Liver (tissue), 9 donors: ENCODE data around the gene DOCK9. TPM values are rescaled to one million over a fixed set of nuclear protein-coding genes. Genes with fewer than 3 reads are reported as not detected.

ENCODE experiments used
- DNase-seq: peaks from one replicate; pipeline ENCODE4 v3.0.0-alpha.2; 2017; ENCODE audit warnings: low spot score
- H3K27ac ChIP-seq, 2 donors: one replicate each; pipeline ENCODE4 v1.7.0; 2013; ENCODE audit warnings: inconsistent platforms in 2 of 2, low read length in 2 of 2, control low read depth in 1 of 2, low read depth in 1 of 2, mild to moderate bottlenecking in 1 of 2
- H3K27me3 ChIP-seq, 4 donors: one replicate each; pipeline versions ENCODE4 v1.6.1 to v1.7.0; 2013; ENCODE audit warnings: low read length in 3 of 4, inconsistent platforms in 1 of 4, mild to moderate bottlenecking in 1 of 4, moderate library complexity in 1 of 4; ENCODE audit not compliant: control insufficient read depth in 4 of 4, insufficient read depth in 4 of 4
- H3K36me3 ChIP-seq, 4 donors: one replicate each; pipeline versions ENCODE4 v1.6.1 to v1.7.0; 2013; ENCODE audit warnings: low read length in 3 of 4, mild to moderate bottlenecking in 3 of 4, low read depth in 1 of 4, moderate library complexity in 1 of 4; ENCODE audit not compliant: control insufficient read depth in 4 of 4, insufficient read depth in 3 of 4
- H3K4me1 ChIP-seq, 4 donors: one replicate each; pipeline versions ENCODE4 v1.6.1 to v1.7.0; 2013; ENCODE audit warnings: low read length in 3 of 4, mild to moderate bottlenecking in 3 of 4, moderate library complexity in 1 of 4; ENCODE audit not compliant: control insufficient read depth in 4 of 4, insufficient read depth in 4 of 4
- H3K4me3 ChIP-seq, 3 donors: one replicate each; pipeline versions ENCODE4 v1.6.1 to v1.7.0; 2013; ENCODE audit warnings: low read length in 3 of 3, control low read depth in 1 of 3, low read depth in 1 of 3, mild to moderate bottlenecking in 1 of 3
- H3K9ac ChIP-seq, 2 donors: one replicate each; pipeline ENCODE4 v1.7.0; 2013; ENCODE audit warnings: low read length in 2 of 2, mild to moderate bottlenecking in 2 of 2, moderate library complexity in 2 of 2, control low read depth in 1 of 2, low read depth in 1 of 2
- H3K9me3 ChIP-seq, 4 donors: one replicate each; pipeline versions ENCODE4 v1.6.1 to v1.7.0; 2013; ENCODE audit warnings: low read length in 3 of 4; ENCODE audit not compliant: control insufficient read depth in 4 of 4
- ATF3 ChIP-seq: IDR thresholded peaks from 2 replicates; pipeline ENCODE4 v1.6.1; 2016; ENCODE audit warnings: antibody characterized with exemption
- CTCF ChIP-seq: fragments of 150-350 bp; IDR thresholded peaks from 2 replicates; pipeline ENCODE4 v1.5.1; 2017; ENCODE audit warnings: improper control_type of control experiment, low read depth, low read length; ENCODE audit not compliant: missing input control
- EGR1 ChIP-seq, 2 donors: IDR thresholded peaks; 2 replicates each; pipeline ENCODE4 v1.6.1; 2016 to 2018; ENCODE audit warnings: antibody characterized with exemption in 2 of 2, low read depth in 2 of 2
- FOXA1 ChIP-seq: IDR thresholded peaks from 2 replicates; pipeline ENCODE4 v1.6.1; 2016; ENCODE audit warnings: antibody characterized with exemption
- FOXA2 ChIP-seq: IDR thresholded peaks from 2 replicates; pipeline ENCODE4 v1.6.1; 2016; ENCODE audit warnings: antibody characterized with exemption
- GABPA ChIP-seq, 2 donors: IDR thresholded peaks in 1 of 2; conservative IDR thresholded peaks in 1 of 2; 2 replicates each; pipeline ENCODE4 v1.6.1; 2016; ENCODE audit warnings: antibody characterized with exemption in 2 of 2, mild to moderate bottlenecking in 1 of 2, moderate library complexity in 1 of 2
- HNF4G ChIP-seq: IDR thresholded peaks from 2 replicates; pipeline ENCODE4 v1.6.1; 2016; ENCODE audit warnings: antibody characterized with exemption
- JUND ChIP-seq, 2 donors: IDR thresholded peaks; 2 replicates each; pipeline ENCODE4 v1.6.1; 2016; ENCODE audit warnings: antibody characterized with exemption in 2 of 2
- MAX ChIP-seq: IDR thresholded peaks from 2 replicates; pipeline ENCODE4 v1.6.1; 2016; ENCODE audit warnings: antibody characterized with exemption
- NR2F2 ChIP-seq: IDR thresholded peaks from 2 replicates; pipeline ENCODE4 v1.6.1; 2016; ENCODE audit warnings: antibody characterized with exemption
- RAD21 ChIP-seq, 2 donors: IDR thresholded peaks; 2 replicates each; pipeline ENCODE4 v1.6.1; 2016; ENCODE audit warnings: antibody characterized with exemption in 2 of 2, mild to moderate bottlenecking in 2 of 2
- REST ChIP-seq: IDR thresholded peaks from 2 replicates; pipeline ENCODE4 v1.6.1; 2016; ENCODE audit warnings: antibody characterized with exemption, mild to moderate bottlenecking
- RXRA ChIP-seq, 2 donors: IDR thresholded peaks; 2 replicates each; pipeline ENCODE4 v1.6.1; 2017 to 2018; ENCODE audit warnings: antibody characterized with exemption in 2 of 2, mild to moderate bottlenecking in 1 of 2
- SP1 ChIP-seq: IDR thresholded peaks from 2 replicates; pipeline ENCODE4 v1.6.1; 2018; ENCODE audit warnings: antibody characterized with exemption, mild to moderate bottlenecking
- TAF1 ChIP-seq: conservative IDR thresholded peaks from 2 replicates; pipeline ENCODE4 v1.6.1; 2016; ENCODE audit warnings: antibody characterized with exemption, mild to moderate bottlenecking
- YY1 ChIP-seq: IDR thresholded peaks from 2 replicates; pipeline ENCODE4 v1.6.1; 2016; ENCODE audit warnings: antibody characterized with exemption, mild to moderate bottlenecking
- ZBTB33 ChIP-seq: IDR thresholded peaks from 2 replicates; pipeline ENCODE4 v1.6.1; 2016; ENCODE audit warnings: antibody characterized with exemption
- WGBS: extraction: QIAGEN DNeasy Blood & Tissue Kit; methylation state at CpG from one replicate; pipeline ENCODE4 v1.1.7; 2013; 5-methylcytosine and 5-hydroxymethylcytosine counted together
- polyA plus RNA-seq, 2 donors: library from polyadenylated mRNA; stranded (reverse) in 1 of 2; unstranded in 1 of 2; fragments of 200-250 nt in 1 of 2; fragments of >200 nt in 1 of 2; fragmentation: Nextera tagmentation in 1 of 2; extraction: Ambion mirVana in 1 of 2; gene quantifications; one replicate each; pipeline versions ENCODE4 v1.2.1 to v1.2.3, GENCODE V29; 2013 to 2015
- total RNA-seq, 2 donors: library from RNA; depleted of rRNA; stranded (reverse); fragments of >200 nt; gene quantifications; one replicate each; pipeline ENCODE4 v1.2.3, GENCODE V29; 2014
- donor health status: healthy.
- donor health status: healthy.
- donor health status: healthy.
- donor health status: healthy.
- donor health status: healthy.

DOCK9 gene
- total and polyA plus RNA-seq, 4 donors = 5.4 to 31.3 (median 10.6) TPM

- TF ChIP-seq GABPA (IDR thresholded peaks at IDR 0.05 in 1 of 2, conservative IDR thresholded peaks at IDR 0.05 in 1 of 2) = no peak
- no peak overlapping the region for H3K4me3 ChIP-seq
- no peak overlapping the region for H3K9ac ChIP-seq
- peaks cover 0 to 7% (median 2%) of the 10 kb centered on the region in 4 donors for H3K36me3 ChIP-seq
- H3K9me3 ChIP-seq = no peaks in the 10 kb centered on the region
- H3K27me3 ChIP-seq = no peaks in the 10 kb centered on the region
- no peaks in the 10 kb centered on the region for H3K4me1 ChIP-seq
- H3K27ac ChIP-seq = no peak overlapping the region
- WGBS = 96% methylated on average over 8 of the region's 8 CpGs
- DNase-seq = no peak
These were observed 70.9 kb downstream of the DOCK9 start for GRCh38 chr13:98906746-98907502.

GRCh38 chr13:98905199-98905598, 72.7 kb downstream of the DOCK9 start:
- Histone ChIP-seq H3K9ac (no peak overlapping the region), H3K36me3 (peaks cover 0 to 21% (median 3%) of the 10 kb centered on the region in 4 donors), H3K4me3 (no peak overlapping the region), H3K4me1 (no peaks in the 10 kb centered on the region), H3K27ac (no peak overlapping the region), H3K27me3 (no peaks in the 10 kb centered on the region), H3K9me3 (no peaks in the 10 kb centered on the region)
- WGBS = 90% methylated on average over 2 of the region's 2 CpGs
- DNase-seq = no peak
- TF ChIP-seq HNF4G = no peak
- TF ChIP-seq JUND (IDR thresholded peaks at IDR 0.05) = no peak
- no peak for TF ChIP-seq CTCF

- Histone ChIP-seq H3K27me3 (no peaks in the 10 kb centered on the region), H3K27ac (no peak overlapping the region), H3K4me1 (no peaks in the 10 kb centered on the region), H3K36me3 (peaks cover 2 to 29% (median 4%) of the 10 kb centered on the region in 4 donors), H3K9ac (no peak overlapping the region), H3K9me3 (no peaks in the 10 kb centered on the region), H3K4me3 (no peak overlapping the region)
- no peak for DNase-seq
- WGBS = 94% methylated on average over 2 of the region's 2 CpGs
- TF ChIP-seq FOXA2 (no peak), REST (no peak), RXRA (IDR thresholded peaks at IDR 0.05) (no peak), MAX (no peak), NR2F2 (no peak), FOXA1 (no peak), ATF3 (no peak), EGR1 (IDR thresholded peaks at IDR 0.05; ENCODE audit: low read depth in 2 of 2) (no peak), YY1 (no peak), RAD21 (IDR thresholded peaks at IDR 0.05) (no peak), HNF4G (no peak), CTCF (no peak), GABPA (IDR thresholded peaks at IDR 0.05 in 1 of 2, conservative IDR thresholded peaks at IDR 0.05 in 1 of 2) (no peak), SP1 (no peak), TAF1 (no peak), ZBTB33 (no peak), JUND (IDR thresholded peaks at IDR 0.05) (no peak)
These were observed 77.4 kb downstream of the DOCK9 start for GRCh38 chr13:98900442-98900841.
